DOHH2 (cell line): ENCODE results near the gene KIF26B.

Experiments used
- H3F3A ChIP-seq: fragments of 200-600 bp; sonication (generic), shearing (Covaris generic); 2 replicates; pipeline ENCODE4 v1.6.0; 2016; ENCODE audit warnings: antibody characterized with exemption, mild to moderate bottlenecking; ENCODE audit not compliant: control insufficient read depth, insufficient read depth
- H3K27ac ChIP-seq: fragments of 200-600 bp; sonication (generic); 2 replicates; pipeline ENCODE4 v1.5.1; 2014; ENCODE audit warnings: low read depth, mild to moderate bottlenecking, low read length, moderate library complexity
- H3K27me3 ChIP-seq: fragments of 200-600 bp; sonication (generic); 2 replicates; pipeline ENCODE4 v1.6.1; 2014; ENCODE audit warnings: mild to moderate bottlenecking, low read length, mixed read lengths; ENCODE audit not compliant: control insufficient read depth
- H3K36me3 ChIP-seq: fragments of 200-600 bp; sonication (generic); 2 replicates; pipeline ENCODE4 v1.6.1; 2014; ENCODE audit warnings: mild to moderate bottlenecking, low read length, moderate library complexity, mixed read lengths; ENCODE audit not compliant: control insufficient read depth
- H3K4me1 ChIP-seq: fragments of 200-600 bp; sonication (generic); 2 replicates; pipeline ENCODE4 v1.6.1; 2014; ENCODE audit warnings: mild to moderate bottlenecking, low read length, mixed read lengths; ENCODE audit not compliant: control insufficient read depth
- H3K4me2 ChIP-seq: fragments of 200-600 bp; sonication (generic); 2 replicates; pipeline ENCODE4 v1.6.0; 2014; ENCODE audit warnings: mild to moderate bottlenecking, low read length, moderate library complexity
- H3K4me3 ChIP-seq: fragments of 200-600 bp; sonication (generic); 2 replicates; pipeline ENCODE4 v1.5.1; 2014; ENCODE audit warnings: mild to moderate bottlenecking, low read length, mixed read lengths
- H3K79me2 ChIP-seq: fragments of 200-600 bp; sonication (generic); 2 replicates; pipeline ENCODE4 v1.6.1; 2014; ENCODE audit warnings: mild to moderate bottlenecking, low read length, mixed read lengths; ENCODE audit not compliant: control insufficient read depth
- H3K9me2 ChIP-seq: fragments of 200-600 bp; sonication (generic); replicated peaks from 2 replicates; pipeline ENCODE4 v1.6.1; 2014; ENCODE audit warnings: mild to moderate bottlenecking, low read length, mixed read lengths; ENCODE audit not compliant: control insufficient read depth
- H3K9me3 ChIP-seq: fragments of 200-600 bp; sonication (generic); 2 replicates; pipeline ENCODE4 v1.6.1; 2014; ENCODE audit warnings: antibody characterized with exemption, low read length, mixed read lengths; ENCODE audit not compliant: control insufficient read depth, insufficient read depth
- H4K20me1 ChIP-seq: fragments of 200-600 bp; sonication (generic); 2 replicates; pipeline ENCODE4 v1.6.0; 2014; ENCODE audit warnings: low read depth, mild to moderate bottlenecking, antibody characterized with exemption, low read length, moderate library complexity; ENCODE audit not compliant: control insufficient read depth, insufficient read depth
- EZH2phosphoT487 ChIP-seq: fragments of 200-600 bp; sonication (generic); IDR thresholded peaks from 2 replicates; pipeline ENCODE4 v1.6.1; 2017; ENCODE audit warnings: borderline replicate concordance, mild to moderate bottlenecking, antibody characterized with exemption, low read length, moderate library complexity, mixed read lengths
- TF ChIP-seq, protein P1 (sequence below): fragments of 200-600 bp; sonication (generic); IDR thresholded peaks from one replicate; pipeline ENCODE4 v1.5.1; 2014; ENCODE audit warnings: antibody characterized with exemption, mild to moderate bottlenecking, low read depth, low read length; ENCODE audit not compliant: poor library complexity, severe bottlenecking

Gene KIF26B

DNA sequence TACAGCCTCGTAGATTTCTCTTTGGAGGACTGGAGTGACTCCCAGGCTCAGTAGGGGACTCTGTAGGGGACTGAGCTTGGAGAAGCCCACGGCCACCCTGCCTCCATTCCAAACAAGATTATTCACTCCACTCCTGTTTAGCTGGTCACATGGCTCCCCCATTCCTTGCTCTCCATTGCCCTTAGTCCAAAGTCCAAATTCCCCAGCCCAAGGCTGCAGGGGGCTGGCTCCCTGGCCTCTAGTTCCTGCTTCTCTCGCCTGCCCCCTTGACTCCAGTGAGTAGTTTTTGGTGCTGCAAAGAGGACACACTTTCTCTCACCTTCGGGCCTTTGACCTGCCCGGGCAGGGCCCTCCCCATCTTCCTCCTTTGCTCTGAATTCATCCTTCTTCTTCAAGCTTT lies 403.3 kb downstream of the KIF26B start:
- Histone ChIP-seq H3K27ac (no peak overlapping the region), H3K4me3 (no peak overlapping the region), H3F3A (no peaks in the 10 kb centered on the region), H3K79me2 (no peaks in the 10 kb centered on the region), H3K9me2 (no peaks in the 10 kb centered on the region), H3K4me1 (no peaks in the 10 kb centered on the region), H3K36me3 (no peaks in the 10 kb centered on the region), H3K27me3 (no peaks in the 10 kb centered on the region), H3K9me3 (no peaks in the 10 kb centered on the region), H4K20me1 (no peaks in the 10 kb centered on the region), H3K4me2 (no peak overlapping the region)
- no peak for TF ChIP-seq EZH2phosphoT487
- TF ChIP-seq, protein P1, sequence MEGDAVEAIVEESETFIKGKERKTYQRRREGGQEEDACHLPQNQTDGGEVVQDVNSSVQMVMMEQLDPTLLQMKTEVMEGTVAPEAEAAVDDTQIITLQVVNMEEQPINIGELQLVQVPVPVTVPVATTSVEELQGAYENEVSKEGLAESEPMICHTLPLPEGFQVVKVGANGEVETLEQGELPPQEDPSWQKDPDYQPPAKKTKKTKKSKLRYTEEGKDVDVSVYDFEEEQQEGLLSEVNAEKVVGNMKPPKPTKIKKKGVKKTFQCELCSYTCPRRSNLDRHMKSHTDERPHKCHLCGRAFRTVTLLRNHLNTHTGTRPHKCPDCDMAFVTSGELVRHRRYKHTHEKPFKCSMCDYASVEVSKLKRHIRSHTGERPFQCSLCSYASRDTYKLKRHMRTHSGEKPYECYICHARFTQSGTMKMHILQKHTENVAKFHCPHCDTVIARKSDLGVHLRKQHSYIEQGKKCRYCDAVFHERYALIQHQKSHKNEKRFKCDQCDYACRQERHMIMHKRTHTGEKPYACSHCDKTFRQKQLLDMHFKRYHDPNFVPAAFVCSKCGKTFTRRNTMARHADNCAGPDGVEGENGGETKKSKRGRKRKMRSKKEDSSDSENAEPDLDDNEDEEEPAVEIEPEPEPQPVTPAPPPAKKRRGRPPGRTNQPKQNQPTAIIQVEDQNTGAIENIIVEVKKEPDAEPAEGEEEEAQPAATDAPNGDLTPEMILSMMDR, result no peak

GRCh38 chr1:245560316-245560859 lies 405.6 kb downstream of the KIF26B start:
- Histone ChIP-seq H3K27me3 (no peaks in the 10 kb centered on the region), H3K4me1 (no peaks in the 10 kb centered on the region), H3K27ac (no peak overlapping the region), H3F3A (no peaks in the 10 kb centered on the region), H4K20me1 (no peaks in the 10 kb centered on the region), H3K36me3 (no peaks in the 10 kb centered on the region), H3K9me3 (no peaks in the 10 kb centered on the region), H3K9me2 (no peaks in the 10 kb centered on the region), H3K4me2 (no peak overlapping the region), H3K4me3 (no peak overlapping the region), H3K79me2 (no peaks in the 10 kb centered on the region)
- TF ChIP-seq EZH2phosphoT487, result no peak
- TF ChIP-seq, protein P1, result no peak

- H3K9me2 ChIP-seq, result no peaks in the 10 kb centered on the region
- H4K20me1 ChIP-seq, result no peaks in the 10 kb centered on the region
- H3K27me3 ChIP-seq, result no peaks in the 10 kb centered on the region
- H3K4me2 ChIP-seq, result no peak overlapping the region
- no peaks in the 10 kb centered on the region for H3K36me3 ChIP-seq
- no peak overlapping the region for H3K27ac ChIP-seq
- TF ChIP-seq EZH2phosphoT487, result no peak
- TF ChIP-seq, protein P1, result no peak
- H3K4me1 ChIP-seq, result no peaks in the 10 kb centered on the region
- no peak overlapping the region for H3K4me3 ChIP-seq
- no peaks in the 10 kb centered on the region for H3K79me2 ChIP-seq
- H3K9me3 ChIP-seq, result no peaks in the 10 kb centered on the region
- H3F3A ChIP-seq, result no peaks in the 10 kb centered on the region
Observed at GRCh38 chr1:245561665-245562234, 407.0 kb downstream of the KIF26B start.
